ENCODE measurements around the gene KDM2A.
A peak's percentile ranks its signal among the peaks of the same experiment; 100 is the strongest.

KDM2A gene

GRCh38 chr11:67118801-67119584 lies at the start of gene KDM2A:
TSS of gene KDM2A (plus strand) at chr11:67119263. CDS start at chr11:67121317, 2,054 bp downstream.
- peak; percentile 94 for DNase-seq (ENCODE audit: low read depth)
- TF ChIP-seq CTCF (IDR thresholded peaks at IDR 0.05; ENCODE audit: control insufficient read depth, insufficient read depth, low read depth, low read length, missing control alignments): no peak
- H3K4me3 ChIP-seq (ENCODE audit: control insufficient read depth, low read depth, low read length): peak within 1 kb of the TSS; percentile 92

- no peak overlapping the region for H3K4me3 ChIP-seq (ENCODE audit: control insufficient read depth, low read depth, low read length)
- DNase-seq (ENCODE audit: low read depth): no peak
- TF ChIP-seq CTCF (IDR thresholded peaks at IDR 0.05; ENCODE audit: control insufficient read depth, insufficient read depth, low read depth, low read length, missing control alignments): peak; percentile 82
Observed at GRCh38 chr11:67071420-67072284, 47.4 kb upstream of the KDM2A start.

- no peak overlapping the region for H3K4me3 ChIP-seq (ENCODE audit: control insufficient read depth, low read depth, low read length)
- no peak for TF ChIP-seq CTCF (IDR thresholded peaks at IDR 0.05; ENCODE audit: control insufficient read depth, insufficient read depth, low read depth, low read length, missing control alignments)
- no peak for DNase-seq (ENCODE audit: low read depth)
Observed at GRCh38 chr11:67072295-67072694, 46.8 kb upstream of the KDM2A start.

GRCh38 chr11:67073908-67074307 lies 45.2 kb upstream of the KDM2A start:
- DNase-seq (ENCODE audit: low read depth): no peak
- no peak overlapping the region for H3K4me3 ChIP-seq (ENCODE audit: control insufficient read depth, low read depth, low read length)
- TF ChIP-seq CTCF (IDR thresholded peaks at IDR 0.05; ENCODE audit: control insufficient read depth, insufficient read depth, low read depth, low read length, missing control alignments): no peak

- no peak for TF ChIP-seq CTCF (IDR thresholded peaks at IDR 0.05; ENCODE audit: control insufficient read depth, insufficient read depth, low read depth, low read length, missing control alignments)
- DNase-seq (ENCODE audit: low read depth): no peak
- no peak overlapping the region for H3K4me3 ChIP-seq (ENCODE audit: control insufficient read depth, low read depth, low read length)
Observed at GRCh38 chr11:67076202-67076601, 42.9 kb upstream of the KDM2A start.

GRCh38 chr11:67079065-67079705 lies 39.9 kb upstream of the KDM2A start:
- DNase-seq (ENCODE audit: low read depth): no peak
- TF ChIP-seq CTCF (IDR thresholded peaks at IDR 0.05; ENCODE audit: control insufficient read depth, insufficient read depth, low read depth, low read length, missing control alignments): no peak
- no peak overlapping the region for H3K4me3 ChIP-seq (ENCODE audit: control insufficient read depth, low read depth, low read length)
